H1 (cell line): Measurements from ENCODE around the gene IL22RA2.

Source experiments
- CBX8 ChIP-seq: fragments of 300-800, 300-1000 bp; sonication (generic); IDR thresholded peaks from 2 replicates; pipeline ENCODE4 v1.7.1; 2016; ENCODE audit warnings: low read depth, low read length, borderline replicate concordance
- HDAC6 ChIP-seq: IDR thresholded peaks from one replicate; pipeline ENCODE4 v1.7.1; 2012; ENCODE audit warnings: low read depth, mild to moderate bottlenecking, inconsistent platforms, low read length, moderate library complexity
- JUN ChIP-seq: IDR thresholded peaks from 2 replicates; pipeline ENCODE4 v1.6.1; 2011; ENCODE audit warnings: low read depth, mild to moderate bottlenecking, improper control_type of control experiment, low read length
- POLR2A ChIP-seq, 2 experiments: IDR thresholded peaks; 1 replicate in 1 of 2; 2 replicates in 1 of 2; pipeline ENCODE4 v1.6.1; 2011; ENCODE audit warnings: low read depth in 2 of 2, low read length in 2 of 2, mild to moderate bottlenecking in 2 of 2; ENCODE audit errors: control extremely low read depth in 1 of 2
- POLR2AphosphoS5 ChIP-seq: IDR thresholded peaks from 2 replicates; pipeline ENCODE4 v1.6.1; 2011; ENCODE audit warnings: low read depth, low read length
- RFX5 ChIP-seq: IDR thresholded peaks from 2 replicates; pipeline ENCODE4 v1.6.1; 2011; ENCODE audit warnings: low read depth, low read length, improper control_type of control experiment, borderline replicate concordance
- SUZ12 ChIP-seq: fragments of 200-600 bp; sonication (generic); IDR thresholded peaks from 2 replicates; pipeline ENCODE4 v1.6.1; 2012; ENCODE audit warnings: mild to moderate bottlenecking, inconsistent platforms, low read length, moderate library complexity, mixed read lengths
- TF ChIP-seq, protein P1 (sequence below), 3 experiments: IDR thresholded peaks; 1 replicate in 2 of 3; 2 replicates in 1 of 3; pipeline versions ENCODE4 v1.5.1 to v1.6.1; 2011; ENCODE audit warnings: low read length in 3 of 3, mild to moderate bottlenecking in 3 of 3, inconsistent platforms in 2 of 3, low read depth in 1 of 3, moderate library complexity in 1 of 3; ENCODE audit not compliant: insufficient read depth in 1 of 3; ENCODE audit errors: control extremely low read depth in 1 of 3
- TF ChIP-seq, protein P2 (sequence below): IDR thresholded peaks from 2 replicates; pipeline ENCODE4 v1.6.1; 2012; ENCODE audit warnings: inconsistent platforms

DNA sequence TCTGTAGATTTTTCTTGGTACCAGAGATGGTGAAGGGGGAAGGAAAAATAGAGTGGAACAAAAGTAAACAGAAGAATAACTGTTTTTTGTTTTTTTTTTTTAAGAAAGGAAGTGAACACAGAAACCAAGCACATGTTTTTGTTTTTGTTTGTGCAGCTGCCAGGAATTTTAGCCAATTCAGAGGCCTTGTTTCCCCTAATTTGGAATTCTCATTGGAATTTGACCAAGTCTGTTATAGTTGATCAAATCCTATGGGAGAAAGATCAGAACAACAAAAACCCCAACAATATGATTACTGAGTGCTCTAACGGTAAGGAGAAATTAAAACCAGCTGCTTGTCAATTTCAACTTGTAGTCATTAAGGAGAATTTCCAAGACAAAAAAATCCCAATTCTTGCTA lies 18.2 kb upstream of the IL22RA2 start:
- TF ChIP-seq, protein P1, sequence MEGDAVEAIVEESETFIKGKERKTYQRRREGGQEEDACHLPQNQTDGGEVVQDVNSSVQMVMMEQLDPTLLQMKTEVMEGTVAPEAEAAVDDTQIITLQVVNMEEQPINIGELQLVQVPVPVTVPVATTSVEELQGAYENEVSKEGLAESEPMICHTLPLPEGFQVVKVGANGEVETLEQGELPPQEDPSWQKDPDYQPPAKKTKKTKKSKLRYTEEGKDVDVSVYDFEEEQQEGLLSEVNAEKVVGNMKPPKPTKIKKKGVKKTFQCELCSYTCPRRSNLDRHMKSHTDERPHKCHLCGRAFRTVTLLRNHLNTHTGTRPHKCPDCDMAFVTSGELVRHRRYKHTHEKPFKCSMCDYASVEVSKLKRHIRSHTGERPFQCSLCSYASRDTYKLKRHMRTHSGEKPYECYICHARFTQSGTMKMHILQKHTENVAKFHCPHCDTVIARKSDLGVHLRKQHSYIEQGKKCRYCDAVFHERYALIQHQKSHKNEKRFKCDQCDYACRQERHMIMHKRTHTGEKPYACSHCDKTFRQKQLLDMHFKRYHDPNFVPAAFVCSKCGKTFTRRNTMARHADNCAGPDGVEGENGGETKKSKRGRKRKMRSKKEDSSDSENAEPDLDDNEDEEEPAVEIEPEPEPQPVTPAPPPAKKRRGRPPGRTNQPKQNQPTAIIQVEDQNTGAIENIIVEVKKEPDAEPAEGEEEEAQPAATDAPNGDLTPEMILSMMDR (IDR thresholded peaks at IDR 0.05; ENCODE audit: control extremely low read depth in 1 of 3, insufficient read depth in 1 of 3, low read depth in 1 of 3, low read length in 3 of 3) = no peak
- TF ChIP-seq CBX8 (no peak), HDAC6 (no peak), POLR2AphosphoS5 (no peak), SUZ12 (no peak), JUN (no peak), POLR2A (IDR thresholded peaks at IDR 0.05; ENCODE audit: control extremely low read depth in 1 of 2, low read depth in 2 of 2, low read length in 2 of 2) (no peak), RFX5 (no peak)
- TF ChIP-seq, protein P2, sequence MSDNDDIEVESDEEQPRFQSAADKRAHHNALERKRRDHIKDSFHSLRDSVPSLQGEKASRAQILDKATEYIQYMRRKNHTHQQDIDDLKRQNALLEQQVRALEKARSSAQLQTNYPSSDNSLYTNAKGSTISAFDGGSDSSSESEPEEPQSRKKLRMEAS = no peak
